ENCODE data around the gene SH3TC2.

SH3TC2 gene

DNA sequence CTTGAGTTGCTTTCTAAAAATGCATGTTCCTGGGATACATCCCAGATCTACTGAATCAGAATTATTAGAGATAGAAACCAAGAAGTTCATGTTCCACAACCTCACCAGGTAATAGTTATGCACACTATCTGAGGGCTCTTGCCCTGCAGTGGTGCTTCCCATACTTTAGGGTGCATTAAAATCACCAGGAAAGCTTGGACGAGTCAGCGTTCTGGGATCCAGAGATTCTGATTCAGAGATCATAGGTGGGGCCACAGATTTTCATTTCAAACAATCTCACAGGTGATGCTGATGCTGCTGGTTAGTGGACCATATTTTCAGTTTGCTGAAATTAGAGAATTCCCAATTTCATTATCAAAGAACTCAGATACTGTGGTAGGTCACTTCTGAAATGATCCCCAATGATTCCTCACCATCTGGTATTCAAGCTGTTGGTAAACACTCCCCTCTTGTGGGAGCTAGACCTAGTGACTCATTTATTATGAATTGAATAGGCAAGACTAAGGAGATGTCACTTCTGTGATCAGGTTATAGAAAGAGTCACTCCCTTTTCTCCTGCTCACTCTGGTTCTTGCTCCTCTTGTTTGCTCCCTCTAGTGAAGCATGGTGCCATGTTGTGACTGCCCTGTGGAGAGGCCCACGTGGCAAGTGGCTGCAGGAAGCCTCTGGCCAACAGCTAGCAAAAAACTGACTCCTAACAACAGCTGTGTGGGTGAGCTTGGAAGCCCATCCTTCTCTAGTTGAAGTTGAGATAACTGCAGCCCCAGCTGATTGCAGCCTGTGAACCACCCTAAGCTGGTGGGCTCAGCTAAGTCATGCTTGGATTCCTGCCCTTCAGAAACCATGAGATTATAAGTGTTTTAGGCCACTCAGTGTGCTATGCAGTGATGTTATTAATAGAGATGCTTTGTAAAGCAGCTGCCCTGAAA lies 59.8 kb downstream of the SH3TC2 start:
- no peak for DNase-seq (ENCODE audit: extremely low read depth in 1 of 2, low read depth in 1 of 2)

DNA sequence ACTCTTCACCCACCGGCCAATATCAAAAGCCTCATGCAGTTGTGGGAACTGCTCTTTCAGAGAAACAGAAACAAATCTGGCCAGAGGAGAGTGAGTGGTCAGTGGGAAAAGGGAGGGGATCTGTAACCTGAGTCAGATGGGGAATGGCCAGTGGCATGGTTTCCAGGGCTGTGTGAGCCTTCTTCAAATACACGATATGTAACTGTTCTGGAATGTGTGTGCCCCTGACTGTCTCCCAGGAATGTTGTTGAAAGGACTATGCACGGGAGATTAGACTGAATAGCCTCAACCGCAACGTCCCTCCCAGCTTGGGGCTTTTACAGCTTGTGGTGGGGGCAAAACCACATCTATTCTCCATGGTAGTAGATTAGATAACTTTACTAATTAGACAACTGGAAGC lies 60.8 kb downstream of the SH3TC2 start:
- no peak for DNase-seq (ENCODE audit: extremely low read depth in 1 of 2, low read depth in 1 of 2)

DNA sequence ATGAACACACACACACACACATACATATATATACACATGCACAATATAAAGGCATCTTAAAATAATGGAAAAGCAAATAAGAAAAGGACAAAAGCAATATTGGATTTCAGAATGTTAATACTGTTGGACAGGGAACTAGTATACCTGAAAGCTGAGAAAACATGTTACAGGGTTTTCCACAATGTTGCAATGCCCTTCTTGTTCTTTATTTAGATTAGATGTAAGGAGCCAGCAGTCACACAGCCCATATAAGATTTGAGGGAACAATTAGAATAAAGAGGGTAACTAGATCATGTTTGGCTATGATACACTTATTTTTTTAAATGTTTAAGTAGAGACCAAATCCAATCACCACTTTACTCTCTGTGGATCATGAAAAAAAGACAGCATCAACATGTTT lies 61.7 kb downstream of the SH3TC2 start:
- no peak for DNase-seq (ENCODE audit: extremely low read depth in 1 of 2, low read depth in 1 of 2)

DNA sequence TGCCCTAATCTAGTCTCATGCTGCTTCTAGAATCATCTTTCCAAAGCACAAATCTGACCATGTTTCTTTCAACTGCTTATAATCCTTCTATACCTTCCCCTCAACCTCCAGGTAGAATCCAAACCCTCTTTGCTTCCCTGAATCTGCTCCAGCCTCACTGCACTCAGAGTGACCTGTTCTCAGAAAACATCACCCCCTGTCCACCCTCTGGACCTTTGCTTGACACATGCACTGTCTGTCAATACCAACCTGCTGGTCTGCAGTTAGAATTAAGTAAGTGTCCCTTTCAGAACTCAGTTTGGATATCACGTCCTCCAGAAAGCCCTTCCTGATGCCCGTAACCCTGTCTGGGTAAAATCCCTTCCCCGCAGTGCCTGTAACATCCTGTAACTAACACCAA lies 63.1 kb downstream of the SH3TC2 start:
- DNase-seq (ENCODE audit: extremely low read depth in 1 of 2, low read depth in 1 of 2) = no peak

DNA sequence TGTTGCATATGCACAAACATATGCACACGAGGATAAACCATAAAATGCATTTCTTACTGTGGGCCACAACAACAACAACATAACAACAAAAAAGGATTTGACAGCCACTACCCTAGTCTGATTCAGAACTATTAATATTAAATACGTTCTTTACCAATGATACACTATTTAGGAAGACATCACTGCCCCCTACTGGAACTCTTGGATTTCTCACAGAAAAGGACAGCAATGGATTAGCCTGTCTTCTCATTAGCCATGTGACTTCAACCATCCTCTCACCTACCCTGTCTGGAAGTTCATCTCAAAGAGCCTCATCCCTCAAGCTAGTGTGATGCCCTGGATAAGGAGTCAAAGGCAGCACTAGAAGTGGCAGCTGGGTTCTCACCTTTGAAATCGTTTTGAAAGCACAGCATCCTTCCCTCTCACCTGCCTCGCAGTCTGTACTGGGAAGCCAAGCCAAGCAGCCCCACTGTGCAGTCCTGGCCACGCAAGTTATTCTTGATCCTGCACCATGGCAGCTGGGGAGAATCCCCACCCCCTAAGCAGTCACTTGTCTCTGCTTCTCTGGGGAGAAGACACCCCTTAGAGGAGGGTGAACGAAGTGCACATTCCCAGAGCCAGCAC lies 64.6 kb downstream of the SH3TC2 start:
- DNase-seq (ENCODE audit: extremely low read depth in 1 of 2, low read depth in 1 of 2) = no peak

DNA sequence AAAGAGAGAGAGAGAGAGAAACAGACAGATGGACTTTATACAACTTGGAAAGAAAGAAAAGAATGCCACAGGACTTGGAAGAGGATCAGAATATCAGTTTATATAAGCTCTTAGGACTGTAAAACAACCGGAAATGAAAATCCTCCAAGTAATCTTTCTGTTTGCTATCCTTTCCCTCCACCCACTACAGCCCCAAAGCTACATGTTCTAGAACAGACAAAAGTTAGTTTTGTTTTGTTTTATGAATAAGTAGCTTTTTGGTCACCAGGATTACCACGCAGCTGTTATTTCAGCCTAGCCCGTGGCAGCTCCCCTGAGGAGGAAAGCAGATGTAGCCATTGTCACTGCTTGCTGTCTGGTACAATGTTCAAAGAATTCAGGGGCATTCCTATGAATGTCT lies 66.6 kb downstream of the SH3TC2 start:
- no peak for DNase-seq (ENCODE audit: extremely low read depth in 1 of 2, low read depth in 1 of 2)

DNA sequence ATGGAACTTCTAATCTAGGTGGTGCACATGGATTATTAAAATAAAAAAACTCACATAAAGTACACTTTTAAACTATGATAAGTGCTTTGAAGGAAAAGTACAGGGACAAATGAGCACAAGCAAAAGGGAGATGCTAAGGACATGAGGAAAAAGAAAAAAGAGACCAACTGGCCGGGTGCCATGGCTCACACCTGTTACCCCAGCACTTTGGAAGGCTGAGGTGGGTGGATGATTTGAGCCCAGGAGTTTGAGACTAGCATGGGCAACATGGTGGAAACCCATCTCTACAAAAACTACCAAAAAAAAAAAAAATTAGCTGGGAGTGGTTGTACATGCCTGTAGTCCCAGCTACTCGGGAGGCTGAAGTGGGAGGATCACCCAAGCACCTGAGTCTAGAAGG lies 67.1 kb downstream of the SH3TC2 start:
- DNase-seq (ENCODE audit: extremely low read depth in 1 of 2, low read depth in 1 of 2) = no peak

DNA sequence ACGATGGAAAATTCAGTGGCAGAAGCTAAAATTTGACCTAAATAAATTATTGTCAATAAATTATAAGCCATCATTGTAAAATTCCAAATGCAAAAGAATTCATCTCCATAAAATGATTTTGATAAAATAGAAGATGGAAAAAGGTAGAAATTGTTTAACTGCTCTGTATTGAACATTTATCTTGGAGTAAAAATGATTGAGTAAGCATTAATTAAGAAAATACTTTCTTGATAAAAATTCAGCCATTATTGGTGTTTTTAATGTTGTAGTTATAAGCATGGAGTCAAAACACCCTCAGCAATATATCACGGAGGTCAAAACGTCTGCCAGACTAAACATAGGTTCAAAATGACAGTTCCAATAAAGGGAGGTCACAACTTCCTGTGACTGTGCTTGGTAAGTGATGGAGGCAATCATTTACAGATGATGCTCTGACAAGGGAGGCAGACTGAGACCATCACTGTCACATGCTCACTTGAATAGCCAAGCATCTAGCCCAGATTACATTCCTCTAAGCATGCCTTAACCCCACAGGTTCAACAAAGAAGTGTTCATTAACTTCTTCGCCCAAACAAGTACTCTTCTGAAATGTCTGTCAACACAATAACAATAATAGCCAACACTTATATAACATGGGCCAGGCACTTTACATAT lies 69.5 kb downstream of the SH3TC2 start:
- DNase-seq (ENCODE audit: extremely low read depth in 1 of 2, low read depth in 1 of 2) = no peak

DNA sequence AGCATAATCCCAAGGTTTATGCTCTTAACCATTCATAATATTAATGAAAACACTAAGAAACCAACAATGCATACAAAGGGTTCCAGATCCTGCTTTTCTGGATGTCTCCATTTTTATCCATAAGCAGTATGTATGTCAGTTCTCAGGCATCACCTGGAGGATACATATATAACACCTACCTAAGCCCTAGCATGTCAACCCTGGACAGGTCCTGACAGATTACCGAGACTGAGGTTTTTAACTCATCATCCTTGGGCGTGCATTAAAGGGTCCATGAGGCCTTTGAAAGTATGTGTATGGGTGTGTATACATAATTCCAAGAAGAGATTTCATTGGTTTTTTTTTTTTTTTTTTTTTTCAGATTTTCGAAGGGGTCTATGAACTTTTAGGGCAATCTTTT lies 70.6 kb downstream of the SH3TC2 start:
- no peak for DNase-seq (ENCODE audit: extremely low read depth in 1 of 2, low read depth in 1 of 2)

DNA sequence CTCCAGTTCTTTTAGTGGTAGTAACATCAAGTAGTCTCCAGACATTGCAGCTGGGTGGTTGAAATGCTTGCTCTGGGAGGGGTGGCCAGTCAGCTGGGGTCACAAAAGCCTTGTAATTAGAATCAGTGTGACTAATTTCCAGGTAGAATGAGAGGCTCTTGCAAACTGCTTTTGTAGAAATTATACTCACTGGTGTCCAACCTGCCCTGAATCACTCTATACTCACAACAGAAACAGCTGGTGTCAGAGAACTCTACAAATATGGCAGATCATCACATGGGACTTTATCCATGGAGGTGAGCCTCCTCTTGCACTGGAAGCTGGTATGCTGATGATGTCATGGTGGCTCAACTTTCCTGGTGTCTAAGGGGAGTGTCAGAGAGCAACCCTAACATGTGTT lies 71.3 kb downstream of the SH3TC2 start:
- no peak for DNase-seq (ENCODE audit: extremely low read depth in 1 of 2, low read depth in 1 of 2)

DNA sequence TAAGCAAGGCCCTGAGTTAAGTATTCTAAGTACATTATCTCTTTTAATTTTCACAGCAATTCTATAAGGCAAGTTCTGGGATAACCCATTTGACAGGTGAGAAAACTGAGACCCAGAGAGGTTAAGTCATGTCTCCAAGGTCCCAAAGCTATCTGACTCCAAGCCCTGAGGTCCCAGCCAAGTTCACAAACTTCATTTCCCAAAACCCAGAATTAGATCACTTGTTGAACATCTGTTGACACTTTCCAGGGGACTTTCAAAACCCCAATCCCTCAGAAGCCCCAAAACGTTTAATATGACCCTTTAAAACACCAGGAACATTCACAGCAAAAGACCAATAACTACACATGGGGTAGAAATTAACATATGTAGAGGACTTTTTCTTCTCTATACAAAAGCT lies 72.0 kb downstream of the SH3TC2 start:
- DNase-seq (ENCODE audit: extremely low read depth in 1 of 2, low read depth in 1 of 2) = no peak

DNA sequence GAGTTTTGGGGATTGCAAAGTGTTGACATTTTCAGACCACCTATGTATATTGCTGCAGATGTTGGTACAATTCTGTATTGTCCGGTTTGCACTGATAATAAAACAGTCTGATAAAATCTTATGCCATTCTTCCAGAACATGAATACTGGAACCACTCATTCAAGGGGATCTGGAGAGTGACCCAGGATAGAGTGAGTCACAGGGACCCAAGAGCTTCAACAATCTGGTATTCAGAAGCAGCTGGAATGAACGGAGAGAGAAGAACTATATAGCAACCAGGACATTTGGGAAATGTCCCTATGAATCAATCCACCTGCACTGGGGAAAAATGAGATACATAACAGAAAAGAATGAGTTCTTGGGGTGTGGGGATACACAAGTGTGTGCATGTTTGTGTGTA lies 73.3 kb downstream of the SH3TC2 start:
- no peak for DNase-seq (ENCODE audit: extremely low read depth in 1 of 2, low read depth in 1 of 2)

DNA sequence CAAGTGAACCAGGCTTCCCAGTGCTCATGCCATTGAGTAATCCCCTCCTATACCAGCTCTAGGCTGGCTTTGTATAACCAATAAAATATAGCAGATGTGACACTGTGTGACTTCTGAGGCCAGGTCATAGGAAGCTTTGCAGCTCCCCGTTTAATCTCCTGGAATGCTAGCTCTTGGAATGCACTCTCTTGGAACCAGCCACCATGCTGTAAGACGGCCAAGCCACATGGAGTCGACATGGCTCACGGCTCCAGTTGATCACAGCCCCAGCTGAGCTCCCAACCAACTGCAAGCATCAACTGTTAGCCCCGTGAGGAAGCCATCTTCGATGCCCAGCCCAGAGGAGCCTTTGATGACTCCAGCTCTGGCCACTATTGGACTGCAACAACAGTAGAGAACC lies 74.5 kb downstream of the SH3TC2 start:
- DNase-seq (ENCODE audit: extremely low read depth in 1 of 2, low read depth in 1 of 2) = no peak

DNA sequence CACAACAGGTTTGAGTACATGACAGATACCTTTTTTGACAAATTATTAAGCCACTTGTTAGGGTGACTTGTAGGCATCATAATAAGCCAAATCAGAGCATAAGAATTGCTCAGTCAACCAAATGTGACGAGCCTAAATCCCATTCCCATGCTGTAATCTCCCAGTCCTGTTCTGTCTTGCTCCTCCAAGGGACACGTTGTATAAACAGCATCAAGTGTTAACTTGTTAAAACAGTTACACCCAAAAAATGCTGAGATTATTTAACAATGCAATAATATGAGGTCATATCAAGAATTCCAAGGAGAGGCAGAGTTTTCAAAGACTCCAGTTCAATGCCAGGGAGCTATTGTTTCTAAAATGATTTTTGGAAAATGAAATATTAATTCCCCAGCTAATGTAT lies 76.2 kb downstream of the SH3TC2 start:
- no peak for DNase-seq (ENCODE audit: extremely low read depth in 1 of 2, low read depth in 1 of 2)

DNA sequence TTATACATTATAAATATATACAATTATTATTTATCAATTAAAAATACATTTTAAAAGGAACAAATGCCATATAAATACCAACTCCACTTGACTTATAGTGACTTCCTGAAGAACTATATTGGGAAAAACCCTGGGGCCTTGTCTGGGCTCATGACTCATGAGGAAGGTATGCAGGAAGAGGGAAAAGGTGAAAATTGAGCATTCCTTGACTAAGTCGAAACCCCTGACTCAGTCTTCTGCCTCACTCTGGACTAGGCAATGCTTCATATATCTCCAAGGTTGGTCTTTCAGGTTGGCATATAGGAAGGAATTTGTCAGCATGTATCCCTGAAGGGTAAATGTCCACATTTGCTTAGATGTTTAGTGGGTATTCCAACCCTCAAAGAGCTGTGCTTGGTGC lies 78.5 kb downstream of the SH3TC2 start:
- DNase-seq (ENCODE audit: extremely low read depth in 1 of 2, low read depth in 1 of 2) = no peak

DNA sequence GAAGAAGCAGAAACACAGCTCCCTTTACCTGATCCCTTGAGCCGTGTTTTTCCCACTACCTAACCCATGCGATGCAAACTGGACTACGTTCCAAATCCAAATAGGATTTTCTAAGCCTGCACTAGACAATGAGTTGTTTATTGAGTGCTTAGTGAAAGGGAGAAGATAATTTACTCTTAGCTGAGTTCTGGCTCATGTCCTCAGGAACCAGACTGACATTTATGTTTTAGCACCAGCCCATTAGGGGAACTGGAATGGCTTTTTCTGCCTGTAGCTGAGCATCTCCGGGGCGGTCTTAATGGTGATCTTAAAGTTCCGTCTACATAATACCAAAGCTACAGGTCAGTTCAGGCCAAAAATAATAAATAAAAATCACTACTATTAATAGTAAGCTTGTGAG lies 81.5 kb downstream of the SH3TC2 start:
- no peak for DNase-seq (ENCODE audit: extremely low read depth in 1 of 2, low read depth in 1 of 2)

DNA sequence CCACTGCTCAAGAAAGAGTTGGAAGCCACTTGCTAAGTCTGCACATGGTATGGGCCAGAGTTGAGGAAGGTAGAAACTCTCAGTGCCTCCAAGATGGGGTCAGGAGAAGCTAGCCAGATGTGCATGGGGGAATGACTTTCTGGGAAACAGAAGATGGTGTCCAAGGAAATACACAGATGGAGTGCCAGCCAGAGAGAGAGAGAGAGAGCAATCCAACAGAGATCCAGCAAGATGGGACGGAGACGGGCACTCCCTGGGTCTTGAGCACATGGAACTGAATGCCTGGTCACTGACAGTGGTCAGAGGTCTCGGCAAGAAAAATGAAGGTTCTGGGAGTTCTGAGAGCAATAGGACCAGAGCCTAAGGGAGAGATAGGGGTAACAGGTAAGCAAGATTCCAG lies 82.1 kb downstream of the SH3TC2 start:
- DNase-seq (ENCODE audit: extremely low read depth in 1 of 2, low read depth in 1 of 2) = no peak

DNA sequence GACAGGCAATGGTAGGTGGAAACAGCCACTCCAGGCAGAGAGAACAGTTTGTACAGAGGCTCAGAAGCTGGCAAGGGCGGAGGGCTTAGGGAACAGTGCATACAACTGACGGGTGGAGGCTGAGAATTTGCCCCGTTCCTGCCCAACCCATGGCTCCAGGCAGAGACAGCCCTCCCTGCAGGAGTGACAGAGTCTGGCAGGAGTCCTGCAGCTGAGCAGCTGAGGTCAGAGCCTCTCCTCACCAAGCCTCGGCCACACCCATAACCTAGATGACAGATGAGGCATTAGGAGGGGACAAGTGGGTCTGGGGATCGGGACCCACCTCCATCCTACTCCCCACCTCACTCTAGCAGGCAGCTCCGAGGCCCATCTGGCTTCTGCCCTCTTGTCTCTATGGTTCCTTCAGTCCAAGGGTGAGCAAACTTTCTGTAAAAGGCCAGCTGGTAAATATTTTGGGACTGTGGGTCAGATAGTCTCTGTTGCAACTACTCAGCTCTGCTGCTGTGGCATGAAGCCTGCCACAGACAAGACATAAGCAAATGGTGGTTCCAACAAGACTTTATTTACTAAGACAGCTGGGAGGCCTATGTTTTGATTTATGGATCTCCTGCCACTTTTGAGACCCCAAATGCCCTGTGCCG lies 83.7 kb downstream of the SH3TC2 start:
- no peak for DNase-seq (ENCODE audit: extremely low read depth in 1 of 2, low read depth in 1 of 2)

DNA sequence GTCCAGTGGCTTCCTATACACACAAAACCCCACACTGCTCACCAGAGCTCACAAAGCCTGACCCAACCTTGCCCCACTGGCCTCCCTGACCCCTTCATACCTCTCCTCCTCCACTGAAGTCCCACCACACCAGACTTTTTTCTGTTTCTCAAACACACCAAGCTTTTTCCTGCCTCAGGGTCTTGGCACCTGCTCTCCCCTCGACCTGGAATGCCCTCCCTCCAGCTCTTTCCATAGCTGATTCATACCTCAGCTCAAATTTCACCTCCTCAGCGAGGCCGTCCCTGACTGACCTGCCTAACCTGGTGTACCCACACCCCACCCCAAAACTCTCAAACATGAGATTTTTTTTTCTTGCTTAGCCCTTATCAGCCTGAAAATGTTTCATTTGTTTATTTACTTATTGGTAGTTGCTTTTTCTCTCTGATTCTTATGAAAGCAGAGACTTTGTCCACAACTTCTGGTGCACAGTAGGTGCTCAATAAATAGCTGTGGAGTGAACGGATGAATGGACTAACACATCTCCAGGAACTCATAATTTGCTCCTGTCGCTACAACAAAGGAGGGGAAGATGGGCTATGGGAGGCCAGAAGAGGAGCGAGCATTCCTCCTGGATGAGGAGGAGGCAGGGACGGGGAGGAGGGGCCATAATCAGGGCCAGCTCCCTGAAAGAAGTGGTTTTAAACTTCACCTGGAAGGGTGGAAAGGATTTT lies 84.3 kb downstream of the SH3TC2 start:
- DNase-seq (ENCODE audit: extremely low read depth in 1 of 2, low read depth in 1 of 2) = no peak

DNA sequence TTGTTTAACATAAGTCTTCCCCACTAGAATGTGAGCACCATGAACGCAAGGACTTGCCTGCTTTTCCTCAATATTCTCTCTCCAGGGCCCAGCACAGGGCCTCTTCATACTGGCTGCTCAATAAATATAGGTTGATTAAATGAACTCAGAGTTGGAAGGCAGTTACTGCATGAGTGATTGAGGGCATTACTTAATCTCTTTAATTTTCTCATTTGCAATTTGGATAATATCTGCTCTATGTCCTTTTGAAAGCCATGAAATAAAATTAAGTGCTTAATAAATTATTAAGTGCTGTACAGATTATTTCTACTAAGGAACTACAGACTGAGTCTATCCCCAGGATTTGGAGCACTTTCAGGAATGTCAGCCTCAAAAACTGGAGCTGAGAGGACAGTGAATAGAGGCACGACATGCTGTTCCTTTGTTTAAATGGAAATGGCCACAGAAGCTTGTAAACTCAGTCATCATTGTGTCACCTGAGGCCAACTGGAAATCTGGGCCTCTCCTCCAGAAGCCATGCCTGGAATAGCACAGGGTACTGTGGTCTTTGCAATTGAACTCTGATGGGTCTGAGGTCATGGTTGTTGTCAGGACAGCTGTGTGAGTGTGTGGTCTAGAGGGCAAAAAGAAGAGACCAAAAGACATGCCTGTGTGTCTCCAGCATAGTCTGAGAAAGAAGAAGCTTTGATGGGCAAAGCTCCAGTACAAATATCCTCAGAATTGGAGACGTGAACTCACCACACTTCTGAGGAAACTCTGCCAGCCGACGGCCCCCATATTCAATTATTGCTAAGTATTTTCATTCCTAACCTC lies 86.1 kb downstream of the SH3TC2 start:
- no peak for DNase-seq (ENCODE audit: extremely low read depth in 1 of 2, low read depth in 1 of 2)
